Measurements from ENCODE around the gene RIMS3.
"Not testable (repeated sequence)": the region's sequence is repeated elsewhere in the genome, so short reads cannot be mapped to it uniquely, and the experiment has no call there.

Gene RIMS3

GRCh38 chr1:40588586-40588985 lies 76.9 kb downstream of the RIMS3 start:
- DNase-seq = no peak

- no peak for DNase-seq
These were observed 81.5 kb downstream of the RIMS3 start for GRCh38 chr1:40583980-40584379.

- no peak for DNase-seq
These were observed 83.4 kb downstream of the RIMS3 start for GRCh38 chr1:40582116-40582515.

GRCh38 chr1:40575336-40575735 lies 90.1 kb downstream of the RIMS3 start:
- DNase-seq = no peak

GRCh38 chr1:40574805-40575204 lies 90.7 kb downstream of the RIMS3 start:
- DNase-seq = not testable (repeated sequence)
